ENCODE results near the gene HINT3. TPM values are rescaled to one million over a fixed set of nuclear protein-coding genes. Genes with fewer than 3 reads are reported as not detected.
"Not testable (repeated sequence)": the region's sequence is repeated elsewhere in the genome, so short reads cannot be mapped to it uniquely, and the experiment has no call there.

The HINT3 gene
- total RNA-seq, 4 donors from 2014 or later: 9.9 to 18.2 (median 11.5) TPM

DNA sequence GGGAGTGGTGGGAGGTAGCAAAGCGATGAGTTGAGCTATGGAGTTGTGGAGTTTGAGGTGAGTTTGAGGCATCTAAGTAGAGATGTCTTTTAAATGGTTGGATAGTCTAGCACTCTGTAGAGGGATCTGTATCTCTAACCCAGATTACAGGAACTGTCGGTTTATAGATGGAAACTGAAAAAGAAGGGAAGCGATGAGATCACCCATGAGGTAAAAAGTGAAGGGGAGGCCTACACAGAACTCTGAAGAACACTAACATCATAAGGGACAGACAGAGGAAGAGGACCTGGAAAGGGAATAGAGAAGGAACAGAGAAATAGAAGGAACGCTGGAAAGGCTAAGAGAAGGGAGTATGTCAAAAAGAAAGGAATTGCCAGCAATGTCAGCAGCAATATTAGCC, 2.5 kb downstream of the HINT3 start:
- H3K27ac ChIP-seq: no peak overlapping the region

DNA sequence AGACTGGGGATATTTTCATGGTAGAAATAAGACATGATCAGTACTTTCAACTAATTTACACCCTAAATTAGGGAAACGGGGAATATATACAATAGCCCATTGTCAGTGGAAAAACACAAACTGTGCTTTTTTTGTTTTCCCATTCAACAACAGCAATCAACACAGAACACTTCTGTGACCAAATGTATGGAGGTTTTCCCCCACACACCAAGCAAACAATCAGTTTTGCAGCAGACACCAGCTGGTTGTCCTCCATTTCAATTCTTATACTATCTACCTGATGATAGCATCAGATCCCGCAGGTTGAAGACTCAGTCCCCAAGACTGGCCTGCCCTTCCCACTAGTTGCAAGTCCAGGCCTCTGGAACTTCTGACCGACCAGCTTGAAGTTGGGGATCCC, 4.5 kb downstream of the HINT3 start:
- Histone ChIP-seq H3K9me3 (no peaks in the 10 kb centered on the region), H3K27me3 (no peaks in the 10 kb centered on the region), H3K4me1 (peaks cover 0 to 24% (median 0%) of the 10 kb centered on the region in 4 donors), H3K36me3 (no peaks in the 10 kb centered on the region), H3K27ac (no peak overlapping the region), H3K4me3 (no peak overlapping the region)
- no peak for DNase-seq
- TF ChIP-seq POLR2A (IDR thresholded peaks at IDR 0.05): no peak
- TF ChIP-seq, protein P1, sequence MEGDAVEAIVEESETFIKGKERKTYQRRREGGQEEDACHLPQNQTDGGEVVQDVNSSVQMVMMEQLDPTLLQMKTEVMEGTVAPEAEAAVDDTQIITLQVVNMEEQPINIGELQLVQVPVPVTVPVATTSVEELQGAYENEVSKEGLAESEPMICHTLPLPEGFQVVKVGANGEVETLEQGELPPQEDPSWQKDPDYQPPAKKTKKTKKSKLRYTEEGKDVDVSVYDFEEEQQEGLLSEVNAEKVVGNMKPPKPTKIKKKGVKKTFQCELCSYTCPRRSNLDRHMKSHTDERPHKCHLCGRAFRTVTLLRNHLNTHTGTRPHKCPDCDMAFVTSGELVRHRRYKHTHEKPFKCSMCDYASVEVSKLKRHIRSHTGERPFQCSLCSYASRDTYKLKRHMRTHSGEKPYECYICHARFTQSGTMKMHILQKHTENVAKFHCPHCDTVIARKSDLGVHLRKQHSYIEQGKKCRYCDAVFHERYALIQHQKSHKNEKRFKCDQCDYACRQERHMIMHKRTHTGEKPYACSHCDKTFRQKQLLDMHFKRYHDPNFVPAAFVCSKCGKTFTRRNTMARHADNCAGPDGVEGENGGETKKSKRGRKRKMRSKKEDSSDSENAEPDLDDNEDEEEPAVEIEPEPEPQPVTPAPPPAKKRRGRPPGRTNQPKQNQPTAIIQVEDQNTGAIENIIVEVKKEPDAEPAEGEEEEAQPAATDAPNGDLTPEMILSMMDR (IDR thresholded peaks at IDR 0.05): no peak

More for the DNA sequence above, 2.5 kb downstream of the HINT3 start:
- peaks cover 0 to 28% (median 0%) of the 10 kb centered on the region in 4 donors for H3K4me1 ChIP-seq
- TF ChIP-seq, protein P1 (IDR thresholded peaks at IDR 0.05): no peak
- TF ChIP-seq POLR2A (IDR thresholded peaks at IDR 0.05): no peak
- H3K36me3 ChIP-seq: no peaks in the 10 kb centered on the region
- no peaks in the 10 kb centered on the region for H3K27me3 ChIP-seq
- no peak overlapping the region for H3K4me3 ChIP-seq
- DNase-seq: no peak
- no peaks in the 10 kb centered on the region for H3K9me3 ChIP-seq

DNA sequence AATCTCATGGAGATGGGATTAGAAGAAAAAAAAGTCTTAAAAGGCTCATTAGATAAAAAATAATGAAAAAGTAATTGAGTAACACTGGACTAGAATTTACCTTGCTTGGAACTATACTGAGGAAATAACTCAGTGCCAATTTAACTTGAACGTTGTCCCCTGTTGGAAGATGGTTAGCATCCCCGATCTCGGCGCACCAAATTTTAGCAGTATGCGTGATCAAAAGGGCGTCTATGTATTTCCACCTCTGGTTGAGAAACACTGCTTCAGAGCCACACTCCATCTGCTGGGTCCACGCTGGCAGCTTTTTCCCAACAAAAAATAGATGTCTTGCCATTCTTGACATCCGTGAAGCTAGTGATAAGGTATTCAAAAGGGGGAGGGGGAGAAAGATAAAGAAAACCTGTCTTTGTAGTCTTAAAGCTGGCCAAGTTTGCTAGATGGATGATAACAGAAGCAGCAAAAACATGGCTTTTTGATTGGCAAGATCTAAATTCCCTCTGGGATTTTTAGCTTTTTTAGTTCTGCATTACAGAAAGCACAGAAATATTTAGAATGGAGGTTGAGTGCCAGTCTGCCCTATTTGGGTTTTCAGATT, 6.4 kb downstream of the HINT3 start:
- DNase-seq: no peak
- Histone ChIP-seq H3K9me3 (no peaks in the 10 kb centered on the region), H3K27me3 (no peaks in the 10 kb centered on the region), H3K4me1 (peaks cover 0 to 16% (median 0%) of the 10 kb centered on the region in 4 donors), H3K36me3 (peaks cover 0 to 10% (median 0%) of the 10 kb centered on the region in 3 donors), H3K4me3 (no peak overlapping the region), H3K27ac (no peak overlapping the region)
- TF ChIP-seq, protein P1 (IDR thresholded peaks at IDR 0.05): no peak
- no peak for TF ChIP-seq POLR2A (IDR thresholded peaks at IDR 0.05)

DNA sequence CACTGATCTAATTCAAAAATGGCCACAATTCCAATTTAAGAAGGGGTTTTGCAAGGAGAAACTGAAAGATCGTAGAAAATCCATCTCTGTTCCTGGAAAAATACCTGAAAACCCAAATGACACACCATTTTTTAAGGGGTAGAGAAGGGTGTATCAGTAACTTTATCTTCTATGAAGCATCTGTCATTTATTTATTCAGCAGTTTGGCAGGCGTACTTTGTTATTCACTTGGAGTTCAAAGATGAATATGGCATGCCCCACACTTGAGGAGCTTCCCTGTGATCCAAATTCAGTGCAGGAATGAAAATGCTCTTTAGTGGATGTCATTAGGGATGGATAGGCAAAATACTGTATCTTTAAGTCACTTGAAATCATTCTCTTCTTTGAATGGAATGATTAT, 7.2 kb downstream of the HINT3 start:
- H3K4me1 ChIP-seq: peaks cover 0 to 8% (median 0%) of the 10 kb centered on the region in 4 donors
- H3K9me3 ChIP-seq: no peaks in the 10 kb centered on the region
- H3K36me3 ChIP-seq: peaks cover 0 to 18% (median 0%) of the 10 kb centered on the region in 3 donors
- no peak overlapping the region for H3K4me3 ChIP-seq
- TF ChIP-seq, protein P1 (IDR thresholded peaks at IDR 0.05): no peak
- no peak for TF ChIP-seq POLR2A (IDR thresholded peaks at IDR 0.05)
- DNase-seq: no peak
- H3K27me3 ChIP-seq: no peaks in the 10 kb centered on the region
- H3K27ac ChIP-seq: no peak overlapping the region

DNA sequence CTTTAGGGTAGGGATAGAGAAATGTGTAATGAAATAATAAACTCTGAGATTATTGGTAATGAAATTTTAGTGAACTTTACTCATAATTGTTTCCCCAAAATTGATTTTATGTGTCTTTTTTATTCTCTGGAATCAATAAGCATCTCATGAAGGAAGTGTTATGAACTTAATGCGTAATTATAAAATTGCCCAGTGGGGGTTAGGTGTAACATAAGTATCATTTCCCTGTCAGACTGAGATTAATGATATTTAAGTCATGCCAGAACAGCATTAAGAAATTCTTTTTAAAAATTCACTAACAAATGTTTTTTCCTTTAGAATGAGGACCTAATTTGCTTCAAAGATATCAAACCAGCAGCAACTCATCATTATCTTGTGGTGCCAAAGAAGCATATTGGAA, 10.0 kb downstream of the HINT3 start:
- no peaks in the 10 kb centered on the region for H3K27me3 ChIP-seq
- H3K4me3 ChIP-seq: no peak overlapping the region
- TF ChIP-seq POLR2A (IDR thresholded peaks at IDR 0.05): no peak
- peaks cover 0 to 23% (median 0%) of the 10 kb centered on the region in 3 donors for H3K36me3 ChIP-seq
- DNase-seq: no peak
- H3K9me3 ChIP-seq: no peaks in the 10 kb centered on the region
- H3K27ac ChIP-seq: no peak overlapping the region
- no peaks in the 10 kb centered on the region for H3K4me1 ChIP-seq

DNA sequence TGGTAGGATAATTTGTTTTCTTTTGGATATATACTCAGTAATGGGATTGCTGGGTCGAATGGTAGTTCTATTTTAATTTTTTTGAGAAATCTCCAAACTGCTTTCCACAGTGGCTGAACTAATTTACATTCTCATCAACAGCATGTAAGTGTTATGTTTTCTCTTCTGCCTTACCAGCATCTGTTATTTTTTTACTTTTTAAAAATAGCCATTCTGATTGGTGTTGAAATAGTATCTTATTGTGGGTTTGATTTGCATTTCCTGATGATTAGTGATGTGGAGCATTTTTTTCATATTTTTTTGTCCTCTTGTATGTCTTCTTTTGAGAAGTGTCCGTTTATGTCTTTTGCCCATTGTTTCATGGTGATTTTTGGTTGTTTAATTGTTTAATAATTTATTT, 11.9 kb downstream of the HINT3 start:
- Histone ChIP-seq H3K9me3 (no peaks in the 10 kb centered on the region), H3K27ac (no peak overlapping the region), H3K27me3 (no peaks in the 10 kb centered on the region), H3K36me3 (peaks cover 0 to 28% (median 0%) of the 10 kb centered on the region in 3 donors), H3K4me3 (no peak overlapping the region), H3K4me1 (no peaks in the 10 kb centered on the region)
- no peak for DNase-seq
- TF ChIP-seq POLR2A (IDR thresholded peaks at IDR 0.05): no peak

DNA sequence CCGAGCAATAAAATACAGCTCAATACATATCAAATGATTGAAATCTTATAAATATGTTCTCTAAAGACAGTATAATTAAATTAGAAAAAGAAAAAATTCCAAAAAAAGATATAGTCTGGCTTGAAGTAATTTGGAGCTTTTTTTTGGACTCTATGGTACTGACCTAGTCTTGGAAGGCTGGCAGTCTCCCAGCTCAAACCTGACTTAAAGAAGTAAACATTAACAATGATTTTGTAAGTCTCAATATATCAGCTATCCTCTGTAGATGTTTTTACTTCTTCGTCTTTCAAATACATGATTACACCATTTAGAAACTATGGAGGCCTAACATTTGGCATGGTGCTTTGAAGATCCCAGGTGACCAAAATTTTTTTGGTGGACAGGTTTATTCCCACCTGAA, 14.2 kb downstream of the HINT3 start:
- no peak for DNase-seq
- Histone ChIP-seq H3K27me3 (no peaks in the 10 kb centered on the region), H3K9me3 (no peaks in the 10 kb centered on the region), H3K4me3 (no peak overlapping the region), H3K4me1 (no peaks in the 10 kb centered on the region), H3K27ac (no peak overlapping the region), H3K36me3 (peaks cover 0 to 44% (median 0%) of the 10 kb centered on the region in 3 donors)
- no peak for TF ChIP-seq POLR2A (IDR thresholded peaks at IDR 0.05)
- TF ChIP-seq, protein P1 (IDR thresholded peaks at IDR 0.05): no peak

- not testable (repeated sequence) for DNase-seq, H3K4me1 ChIP-seq, H3K9me3 ChIP-seq, H3K4me3 ChIP-seq, H3K27ac ChIP-seq, H3K27me3 ChIP-seq
- H3K36me3 ChIP-seq: peaks cover 0 to 44% (median 0%) of the 10 kb centered on the region in 3 donors
Measured at GRCh38 chr6:125972478-125972877, 15.9 kb downstream of the HINT3 start.
